ENCODE results near the gene ZNF26.
"Not testable (repeated sequence)": the region's sequence is repeated elsewhere in the genome, so short reads cannot be mapped to it uniquely, and the experiment has no call there.

ZNF26 gene

GRCh38 chr12:132956011-132956788 lies 30.0 kb upstream of the ZNF26 start, which contains the start of gene ZNF605:
Gene ZNF605 (minus strand): TSS chr12:132956306. CDS start chr12:132945635, 10,671 bp downstream.
- peak; percentile 63 for DNase-seq

- not testable (repeated sequence) for DNase-seq
Observed at GRCh38 chr12:132961790-132962189, 24.4 kb upstream of the ZNF26 start.

- DNase-seq = not testable (repeated sequence)
Observed at GRCh38 chr12:132963947-132964346, 22.2 kb upstream of the ZNF26 start.

GRCh38 chr12:132965796-132966195 lies 20.4 kb upstream of the ZNF26 start:
- DNase-seq = no peak

GRCh38 chr12:132966676-132967415 lies 19.3 kb upstream of the ZNF26 start:
- DNase-seq = no peak

GRCh38 chr12:132967736-132968135 lies 18.4 kb upstream of the ZNF26 start:
- no peak for DNase-seq

GRCh38 chr12:132972374-132972773 lies 13.8 kb upstream of the ZNF26 start:
- DNase-seq = no peak

- not testable (repeated sequence) for DNase-seq
Observed at GRCh38 chr12:132976870-132977269, 9.3 kb upstream of the ZNF26 start.

GRCh38 chr12:132986885-132987225 lies 688 bp downstream of the ZNF26 start:
- DNase-seq = no peak

GRCh38 chr12:132998741-132999140 lies 12.6 kb downstream of the ZNF26 start:
- DNase-seq = no peak

- DNase-seq = no peak
Observed at GRCh38 chr12:133010657-133011297, 24.6 kb downstream of the ZNF26 start.

GRCh38 chr12:133023566-133023965 lies 37.4 kb downstream of the ZNF26 start:
- DNase-seq = no peak

GRCh38 chr12:133026996-133027395 lies 40.8 kb downstream of the ZNF26 start:
- no peak for DNase-seq

GRCh38 chr12:133037207-133038005 lies 51.2 kb downstream of the ZNF26 start, which contains the start of gene ZNF84:
Gene ZNF84 (plus strand): TSS chr12:133037509. CDS start chr12:133041468, 3,959 bp downstream.
- peak; percentile 90 for DNase-seq

GRCh38 chr12:133038118-133038709 lies 52.0 kb downstream of the ZNF26 start:
- no peak for DNase-seq

GRCh38 chr12:133046698-133047097 lies 60.5 kb downstream of the ZNF26 start:
- DNase-seq = no peak

GRCh38 chr12:133057446-133057845 lies 71.3 kb downstream of the ZNF26 start:
- no peak for DNase-seq

- DNase-seq = no peak
Observed at GRCh38 chr12:133058203-133059113, 72.3 kb downstream of the ZNF26 start.

GRCh38 chr12:133061954-133062353 lies 75.8 kb downstream of the ZNF26 start:
- no peak for DNase-seq

GRCh38 chr12:133063556-133063955 lies 77.4 kb downstream of the ZNF26 start:
- DNase-seq = no peak

GRCh38 chr12:133073836-133074235 lies 87.7 kb downstream of the ZNF26 start:
- no peak for DNase-seq

Measured in T1000 (cell line).